ENCODE results near the gene EFCAB6. TPM values are rescaled to one million over a fixed set of nuclear protein-coding genes. Genes with fewer than 3 reads are reported as not detected.

EFCAB6 gene
- total and polyA plus RNA-seq, 2 donors (not counting 3 experiments of a cell fraction or from before 2014, with no cell fraction given) = 0.07 to 0.31 TPM

DNA sequence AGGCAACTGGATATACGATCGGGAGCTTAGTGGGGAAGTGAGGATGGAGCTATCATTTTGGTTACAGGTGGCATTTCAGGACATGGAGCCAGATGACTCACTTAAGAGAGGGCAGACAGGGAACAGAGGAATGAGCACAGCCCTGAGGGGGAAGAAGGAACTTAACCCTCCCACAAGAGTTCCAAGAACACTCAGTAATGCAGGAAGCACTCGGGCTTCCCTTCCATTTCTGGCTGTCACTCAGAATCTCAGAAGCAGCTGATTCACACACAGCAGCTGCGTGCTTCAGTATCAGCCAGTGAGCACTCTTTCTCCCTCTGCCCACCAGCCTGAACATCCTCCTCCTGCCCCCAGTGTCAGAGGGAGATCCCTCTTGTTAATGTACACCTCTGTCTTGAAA lies 34.8 kb downstream of the EFCAB6 start:
- BruUV-seq (replicated peaks) = no TSS peak
- ChIA-PET POLR2A (no interaction called here), CTCF (no interaction called here)
- Histone ChIP-seq H3K9ac (replicated peaks; ENCODE audit: extremely low read depth, insufficient read depth, low read length) (no peak overlapping the region), H3K79me2 (ENCODE audit: control insufficient read depth, insufficient read depth, low read length) (no peaks in the 10 kb centered on the region), H3K4me3 (replicated peaks in 1 of 3; ENCODE audit: insufficient read depth in 1 of 3, low read depth in 1 of 3, low read length in 3 of 3) (no peak overlapping the region), H3K4me2 (ENCODE audit: insufficient read depth, low read length) (no peak overlapping the region), H3K27me3 (ENCODE audit: control insufficient read depth in 2 of 2, insufficient read depth in 2 of 2, low read length in 2 of 2) (no peaks in the 10 kb centered on the region), H3K27ac (ENCODE audit: insufficient read depth, low read depth, low read length) (no peak overlapping the region), H2AFZ (ENCODE audit: low read depth, low read length) (no peak overlapping the region), H3K9me1 (replicated peaks; ENCODE audit: control insufficient read depth, extremely low read depth, insufficient read depth, low read length) (no peaks in the 10 kb centered on the region), H4K20me1 (replicated peaks; ENCODE audit: control insufficient read depth, extremely low read depth, insufficient read depth, low read length) (no peaks in the 10 kb centered on the region), H3K36me3 (ENCODE audit: control insufficient read depth in 2 of 2, extremely low read depth in 1 of 2, insufficient read depth in 2 of 2, low read length in 2 of 2) (no peaks in the 10 kb centered on the region), H3K4me1 (ENCODE audit: control insufficient read depth, extremely low read depth, insufficient read depth, low read length) (no peaks in the 10 kb centered on the region), H3K9me3 (replicated peaks; ENCODE audit: control insufficient read depth, insufficient read depth, low read length) (no peaks in the 10 kb centered on the region)
- intact Hi-C loops (cut with micrococcal nuclease) = no loop called here
- DNase-seq (ENCODE audit: low read depth, low spot score) (peak; percentile 19), FAIRE-seq (no peak)
- dilution Hi-C loops (cut with MboI; ENCODE audit: extremely low pct_ligation_motif_present, low sequenced_read_pairs) = no loop called here
- TF ChIP-seq FOS (IDR thresholded peaks at IDR 0.05; ENCODE audit: borderline replicate concordance, insufficient read depth, low read length) (no peak), MYC (IDR thresholded peaks at IDR 0.05; ENCODE audit: low read depth, low read length) (no peak), EZH2 (IDR thresholded peaks at IDR 0.05; ENCODE audit: borderline replicate concordance, low read depth, low read length, severe bottlenecking) (no peak), JUN (IDR thresholded peaks at IDR 0.05; ENCODE audit: borderline replicate concordance, insufficient read depth, insufficient read length, low read depth) (no peak)
- TF ChIP-seq, protein P1, sequence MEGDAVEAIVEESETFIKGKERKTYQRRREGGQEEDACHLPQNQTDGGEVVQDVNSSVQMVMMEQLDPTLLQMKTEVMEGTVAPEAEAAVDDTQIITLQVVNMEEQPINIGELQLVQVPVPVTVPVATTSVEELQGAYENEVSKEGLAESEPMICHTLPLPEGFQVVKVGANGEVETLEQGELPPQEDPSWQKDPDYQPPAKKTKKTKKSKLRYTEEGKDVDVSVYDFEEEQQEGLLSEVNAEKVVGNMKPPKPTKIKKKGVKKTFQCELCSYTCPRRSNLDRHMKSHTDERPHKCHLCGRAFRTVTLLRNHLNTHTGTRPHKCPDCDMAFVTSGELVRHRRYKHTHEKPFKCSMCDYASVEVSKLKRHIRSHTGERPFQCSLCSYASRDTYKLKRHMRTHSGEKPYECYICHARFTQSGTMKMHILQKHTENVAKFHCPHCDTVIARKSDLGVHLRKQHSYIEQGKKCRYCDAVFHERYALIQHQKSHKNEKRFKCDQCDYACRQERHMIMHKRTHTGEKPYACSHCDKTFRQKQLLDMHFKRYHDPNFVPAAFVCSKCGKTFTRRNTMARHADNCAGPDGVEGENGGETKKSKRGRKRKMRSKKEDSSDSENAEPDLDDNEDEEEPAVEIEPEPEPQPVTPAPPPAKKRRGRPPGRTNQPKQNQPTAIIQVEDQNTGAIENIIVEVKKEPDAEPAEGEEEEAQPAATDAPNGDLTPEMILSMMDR (IDR thresholded peaks at IDR 0.05; ENCODE audit: extremely low read depth in 1 of 2, insufficient read depth in 1 of 2, low read depth in 1 of 2, low read length in 2 of 2) = no peak

DNA sequence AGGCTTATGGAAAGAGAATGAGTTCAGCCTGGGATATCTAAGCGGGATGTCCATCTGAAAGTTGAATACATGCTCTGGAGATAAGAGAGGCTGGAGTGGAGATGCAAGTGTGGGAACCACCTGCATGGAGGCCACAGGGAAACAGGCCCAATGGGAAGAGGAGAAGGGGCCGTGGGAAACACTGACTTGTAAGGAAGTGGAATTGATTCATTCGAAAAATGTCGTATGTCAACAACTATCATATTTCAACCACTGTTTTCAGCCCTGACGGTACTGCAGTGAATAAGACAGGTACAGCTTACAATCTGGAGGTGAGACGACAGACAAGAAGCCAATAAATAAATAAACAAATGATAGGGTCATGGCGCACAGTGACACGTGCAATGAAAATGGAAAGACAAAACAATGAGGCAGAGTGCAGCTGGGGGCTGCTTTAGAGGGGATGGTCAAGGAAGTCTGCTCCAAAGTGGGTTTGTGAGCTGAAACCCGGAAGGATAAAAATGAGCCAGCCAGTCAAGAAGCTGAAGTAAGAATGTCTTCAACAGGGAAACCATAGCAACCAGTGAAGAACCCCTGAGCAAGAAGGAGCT lies 35.9 kb downstream of the EFCAB6 start:
- POLR2A ChIA-PET = no interaction called here

More for the DNA sequence above, 35.9 kb downstream of the EFCAB6 start:
- H3K4me3 ChIP-seq (replicated peaks in 1 of 3; ENCODE audit: insufficient read depth in 1 of 3, low read depth in 1 of 3, low read length in 3 of 3) = no peak overlapping the region
- DNase-seq (ENCODE audit: low read depth, low spot score) = no peak
- H3K9me1 ChIP-seq (replicated peaks; ENCODE audit: control insufficient read depth, extremely low read depth, insufficient read depth, low read length) = no peaks in the 10 kb centered on the region
- H3K27me3 ChIP-seq (ENCODE audit: control insufficient read depth in 2 of 2, insufficient read depth in 2 of 2, low read length in 2 of 2) = no peaks in the 10 kb centered on the region
- dilution Hi-C loops (cut with MboI; ENCODE audit: extremely low pct_ligation_motif_present, low sequenced_read_pairs) = no loop called here
- no peaks in the 10 kb centered on the region for H4K20me1 ChIP-seq (replicated peaks; ENCODE audit: control insufficient read depth, extremely low read depth, insufficient read depth, low read length)
- no peak overlapping the region for H2AFZ ChIP-seq (ENCODE audit: low read depth, low read length)
- H3K4me2 ChIP-seq (ENCODE audit: insufficient read depth, low read length) = no peak overlapping the region
- no peak for TF ChIP-seq FOS (IDR thresholded peaks at IDR 0.05; ENCODE audit: borderline replicate concordance, insufficient read depth, low read length)
- TF ChIP-seq POLR2A (IDR thresholded peaks at IDR 0.05; ENCODE audit: low read depth, low read length) = no peak
- TF ChIP-seq EZH2 (IDR thresholded peaks at IDR 0.05; ENCODE audit: borderline replicate concordance, low read depth, low read length, severe bottlenecking) = no peak
- TF ChIP-seq, protein P1 (IDR thresholded peaks at IDR 0.05; ENCODE audit: extremely low read depth in 1 of 2, insufficient read depth in 1 of 2, low read depth in 1 of 2, low read length in 2 of 2) = no peak
- TF ChIP-seq, protein P2, sequence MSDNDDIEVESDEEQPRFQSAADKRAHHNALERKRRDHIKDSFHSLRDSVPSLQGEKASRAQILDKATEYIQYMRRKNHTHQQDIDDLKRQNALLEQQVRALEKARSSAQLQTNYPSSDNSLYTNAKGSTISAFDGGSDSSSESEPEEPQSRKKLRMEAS (IDR thresholded peaks at IDR 0.05; ENCODE audit: insufficient read depth, insufficient read length) = no peak
- no peak for TF ChIP-seq MYC (IDR thresholded peaks at IDR 0.05; ENCODE audit: low read depth, low read length)
- TF ChIP-seq POLR2AphosphoS5 (IDR thresholded peaks at IDR 0.05; ENCODE audit: insufficient read depth, low read depth, low read length) = no peak
- no peak for TF ChIP-seq GATA2 (IDR thresholded peaks at IDR 0.05; ENCODE audit: insufficient read depth, insufficient read length, low read depth, low read length)
- no peak for TF ChIP-seq JUN (IDR thresholded peaks at IDR 0.05; ENCODE audit: borderline replicate concordance, insufficient read depth, insufficient read length, low read depth)
- H3K36me3 ChIP-seq (ENCODE audit: control insufficient read depth in 2 of 2, extremely low read depth in 1 of 2, insufficient read depth in 2 of 2, low read length in 2 of 2) = no peaks in the 10 kb centered on the region
- no TSS peak for BruUV-seq (replicated peaks)
- H3K79me2 ChIP-seq (ENCODE audit: control insufficient read depth, insufficient read depth, low read length) = no peaks in the 10 kb centered on the region
- H3K9ac ChIP-seq (replicated peaks; ENCODE audit: extremely low read depth, insufficient read depth, low read length) = no peak overlapping the region
- H3K9me3 ChIP-seq (replicated peaks; ENCODE audit: control insufficient read depth, insufficient read depth, low read length) = no peaks in the 10 kb centered on the region
- intact Hi-C loops (cut with micrococcal nuclease) = no loop called here
- CTCF ChIA-PET = no interaction called here
- H3K4me1 ChIP-seq (ENCODE audit: control insufficient read depth, extremely low read depth, insufficient read depth, low read length) = no peaks in the 10 kb centered on the region
- H3K27ac ChIP-seq (ENCODE audit: insufficient read depth, low read depth, low read length) = no peak overlapping the region
- no peak for FAIRE-seq

Measured in endothelial cell of umbilical vein (primary cell).